Lower leg skin (tissue), 4 donors: Measurements from ENCODE around the gene LRRC23. TPM values are rescaled to one million over a fixed set of nuclear protein-coding genes. Genes with fewer than 3 reads are reported as not detected.
A peak's percentile ranks its signal among the peaks of the same experiment; 100 is the strongest.
"Not testable (repeated sequence)": the region's sequence is repeated elsewhere in the genome, so short reads cannot be mapped to it uniquely, and the experiment has no call there.

Experiments
- DNase-seq, 2 donors: peaks; one replicate each; pipeline ENCODE4 v3.0.0-alpha.2; 2019; ENCODE audit warnings: low spot score in 2 of 2
- H3K4me3 ChIP-seq: fragments of 200-600 bp; sonication (generic); 2 replicates; pipeline ENCODE4 v1.5.1; 2017; ENCODE audit warnings: mild to moderate bottlenecking, low read depth; ENCODE audit not compliant: poor library complexity, severe bottlenecking
- POLR2A ChIP-seq, 2 donors: fragments of 450-650 bp; IDR thresholded peaks; one replicate each; pipeline ENCODE4 v1.6.1; 2016 to 2017; ENCODE audit warnings: antibody characterized with exemption in 2 of 2, mild to moderate bottlenecking in 1 of 2, moderate library complexity in 1 of 2
- WGBS, 2 donors: methylation state at CpG; one replicate each; pipeline ENCODE4 v1.1.5; 2018; 5-methylcytosine and 5-hydroxymethylcytosine counted together
- intact Hi-C: fragments of 100-400 bp; cut with DNase I; formaldehyde crosslinking; loops from one replicate; pipeline ENCODE4 v1.15.0; 2023; ENCODE audit warnings: low total_unique reads
- total RNA-seq, 4 donors: library from RNA; depleted of rRNA; stranded (reverse); fragments of >200 nt; gene quantifications; one replicate each; pipeline ENCODE4 v1.1.0, GENCODE V29; 2016
- TF ChIP-seq, protein P1 (sequence below), 3 donors: fragments of 450-650 bp; IDR thresholded peaks; one replicate each; pipeline ENCODE4 v1.5.1; 2016; ENCODE audit warnings: antibody characterized with exemption in 3 of 3, mild to moderate bottlenecking in 3 of 3, moderate library complexity in 2 of 3

The LRRC23 gene
- total RNA-seq, 4 donors from 2014 or later, result 6.4 to 11.5 (median 8.2) TPM

DNA sequence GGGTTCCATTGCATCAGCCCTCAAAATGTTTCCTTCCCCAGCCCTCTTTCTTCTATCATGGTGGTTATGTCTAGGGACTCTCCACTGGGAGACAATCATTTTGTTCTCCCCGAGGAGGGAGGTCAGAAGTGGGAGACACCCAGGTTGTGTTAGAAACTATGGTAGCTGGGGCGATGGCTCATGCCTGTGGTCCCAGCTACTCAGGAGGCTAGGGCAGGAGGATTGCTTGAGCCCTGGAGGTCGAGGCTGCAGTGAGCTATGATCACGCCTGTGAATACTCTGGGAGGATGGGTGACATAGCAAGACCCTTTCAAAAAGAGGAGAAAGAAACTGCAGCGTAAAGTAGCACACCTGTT lies 13.0 kb upstream of the LRRC23 start:
- intact Hi-C loops, result no loop called here
- no peak for TF ChIP-seq POLR2A (IDR thresholded peaks at IDR 0.05)
- TF ChIP-seq, protein P1, sequence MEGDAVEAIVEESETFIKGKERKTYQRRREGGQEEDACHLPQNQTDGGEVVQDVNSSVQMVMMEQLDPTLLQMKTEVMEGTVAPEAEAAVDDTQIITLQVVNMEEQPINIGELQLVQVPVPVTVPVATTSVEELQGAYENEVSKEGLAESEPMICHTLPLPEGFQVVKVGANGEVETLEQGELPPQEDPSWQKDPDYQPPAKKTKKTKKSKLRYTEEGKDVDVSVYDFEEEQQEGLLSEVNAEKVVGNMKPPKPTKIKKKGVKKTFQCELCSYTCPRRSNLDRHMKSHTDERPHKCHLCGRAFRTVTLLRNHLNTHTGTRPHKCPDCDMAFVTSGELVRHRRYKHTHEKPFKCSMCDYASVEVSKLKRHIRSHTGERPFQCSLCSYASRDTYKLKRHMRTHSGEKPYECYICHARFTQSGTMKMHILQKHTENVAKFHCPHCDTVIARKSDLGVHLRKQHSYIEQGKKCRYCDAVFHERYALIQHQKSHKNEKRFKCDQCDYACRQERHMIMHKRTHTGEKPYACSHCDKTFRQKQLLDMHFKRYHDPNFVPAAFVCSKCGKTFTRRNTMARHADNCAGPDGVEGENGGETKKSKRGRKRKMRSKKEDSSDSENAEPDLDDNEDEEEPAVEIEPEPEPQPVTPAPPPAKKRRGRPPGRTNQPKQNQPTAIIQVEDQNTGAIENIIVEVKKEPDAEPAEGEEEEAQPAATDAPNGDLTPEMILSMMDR (IDR thresholded peaks at IDR 0.05), result no peak
- no peak for DNase-seq
- 78 to 80% methylated on average over 5 of the region's 5 CpGs for WGBS, 2 donors
- no peak overlapping the region for H3K4me3 ChIP-seq

DNA sequence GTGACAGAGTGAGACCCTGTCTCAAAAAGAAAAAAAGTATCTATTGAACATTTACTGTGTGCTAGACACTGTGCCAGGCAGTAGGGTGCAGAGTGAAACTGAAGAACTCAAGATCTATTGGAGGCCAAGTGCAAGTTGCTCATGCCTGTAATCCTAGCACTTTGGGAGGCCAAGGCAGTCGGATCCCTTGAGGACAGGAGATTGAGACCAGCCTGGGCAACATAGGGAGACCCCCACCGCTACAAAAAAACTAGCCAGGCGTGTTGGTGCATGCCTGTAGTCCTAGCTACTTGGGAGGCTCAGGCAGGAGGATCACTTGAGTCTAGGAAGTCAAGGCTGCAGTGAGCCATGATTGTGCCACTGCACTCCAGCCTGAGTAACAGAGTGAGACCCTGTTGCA lies 11.9 kb upstream of the LRRC23 start:
- WGBS, 2 donors, result 90 to 92% methylated on average over 3 of the region's 3 CpGs
- DNase-seq, intact Hi-C loops, H3K4me3 ChIP-seq: not testable (repeated sequence)

DNA sequence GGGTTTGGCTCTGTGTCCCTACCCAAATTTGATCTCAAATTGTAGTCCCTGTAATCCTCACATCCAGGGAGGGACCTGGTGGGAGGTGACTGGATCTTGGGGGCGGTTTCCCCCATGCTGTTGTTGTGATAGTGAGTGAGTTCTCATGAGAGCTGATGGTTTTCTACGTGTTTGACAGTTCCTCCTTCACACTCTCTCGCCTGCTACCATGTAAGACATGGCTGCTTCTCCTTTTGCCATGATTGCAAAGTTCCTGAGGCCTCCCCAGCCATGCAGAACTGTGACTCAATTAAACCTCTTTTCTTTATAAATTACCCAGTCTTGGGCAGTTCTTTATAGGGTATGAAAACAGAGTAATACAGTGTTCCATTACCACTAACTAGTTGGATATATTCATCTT lies 10.3 kb upstream of the LRRC23 start:
- no peak overlapping the region for H3K4me3 ChIP-seq
- no peak for DNase-seq
- intact Hi-C loops, result no loop called here
- 90 to 91% methylated on average over 3 of the region's 3 CpGs for WGBS, 2 donors
- no peak for TF ChIP-seq POLR2A (IDR thresholded peaks at IDR 0.05)
- TF ChIP-seq, protein P1 (IDR thresholded peaks at IDR 0.05), result no peak

DNA sequence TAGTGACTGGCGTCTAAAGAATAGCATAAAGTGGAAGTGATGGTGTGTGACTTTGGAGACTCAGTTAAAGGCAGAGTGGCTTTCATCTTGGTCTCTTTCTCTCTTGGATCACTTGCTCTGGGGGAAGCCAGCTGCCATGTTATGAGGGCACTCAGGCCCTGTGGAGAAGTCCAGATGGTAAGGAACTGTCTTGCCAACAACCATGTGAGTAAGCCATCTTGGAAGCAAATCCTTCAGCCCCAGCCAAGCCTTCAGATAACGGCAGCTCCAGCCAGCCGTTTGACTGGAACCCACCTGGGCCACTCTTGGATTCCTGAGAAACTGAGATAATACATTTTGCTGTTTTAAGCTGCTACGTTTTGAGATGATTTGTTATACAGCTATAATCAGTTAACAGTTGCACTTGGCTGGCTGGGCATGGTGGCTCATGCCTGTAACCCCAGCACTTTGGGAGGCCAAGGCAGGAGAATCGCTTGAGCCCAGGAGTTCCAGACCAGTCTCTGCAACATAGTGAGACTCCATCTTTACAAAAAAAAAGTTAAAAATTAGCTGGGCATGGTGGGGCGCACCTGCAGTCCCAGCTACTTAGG lies 7.7 kb upstream of the LRRC23 start:
- 78 to 79% methylated on average over 6 of the region's 6 CpGs for WGBS, 2 donors

DNA sequence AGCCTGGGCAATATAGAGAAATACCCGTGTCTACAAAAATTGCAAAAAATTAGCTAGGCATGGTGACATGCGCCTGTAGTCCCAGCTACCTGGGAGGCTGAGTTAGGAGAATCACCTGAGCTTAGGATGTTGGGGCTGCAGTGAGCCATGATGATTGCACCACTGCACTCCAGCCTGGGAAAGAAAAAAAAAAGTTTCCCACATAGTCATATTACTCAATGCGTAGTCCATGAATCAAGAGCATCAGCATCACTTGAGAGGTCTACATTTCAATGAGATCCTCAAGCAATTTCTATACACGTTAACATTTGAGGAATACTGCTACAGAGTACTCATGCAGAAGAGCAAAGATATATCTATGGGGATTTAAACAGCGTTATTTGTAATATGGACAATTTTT lies 5.2 kb upstream of the LRRC23 start:
- WGBS, 2 donors, result 77 to 80% methylated on average over 5 of the region's 5 CpGs
- no peak for DNase-seq
- H3K4me3 ChIP-seq, result no peak overlapping the region
- intact Hi-C loops, result no loop called here
- TF ChIP-seq, protein P1 (IDR thresholded peaks at IDR 0.05), result no peak
- no peak for TF ChIP-seq POLR2A (IDR thresholded peaks at IDR 0.05)

More for the DNA sequence above, 7.7 kb upstream of the LRRC23 start:
- TF ChIP-seq POLR2A (IDR thresholded peaks at IDR 0.05), result no peak
- TF ChIP-seq, protein P1 (IDR thresholded peaks at IDR 0.05), result no peak
- intact Hi-C loops, result no loop called here
- no peak for DNase-seq
- H3K4me3 ChIP-seq, result no peak overlapping the region

DNA sequence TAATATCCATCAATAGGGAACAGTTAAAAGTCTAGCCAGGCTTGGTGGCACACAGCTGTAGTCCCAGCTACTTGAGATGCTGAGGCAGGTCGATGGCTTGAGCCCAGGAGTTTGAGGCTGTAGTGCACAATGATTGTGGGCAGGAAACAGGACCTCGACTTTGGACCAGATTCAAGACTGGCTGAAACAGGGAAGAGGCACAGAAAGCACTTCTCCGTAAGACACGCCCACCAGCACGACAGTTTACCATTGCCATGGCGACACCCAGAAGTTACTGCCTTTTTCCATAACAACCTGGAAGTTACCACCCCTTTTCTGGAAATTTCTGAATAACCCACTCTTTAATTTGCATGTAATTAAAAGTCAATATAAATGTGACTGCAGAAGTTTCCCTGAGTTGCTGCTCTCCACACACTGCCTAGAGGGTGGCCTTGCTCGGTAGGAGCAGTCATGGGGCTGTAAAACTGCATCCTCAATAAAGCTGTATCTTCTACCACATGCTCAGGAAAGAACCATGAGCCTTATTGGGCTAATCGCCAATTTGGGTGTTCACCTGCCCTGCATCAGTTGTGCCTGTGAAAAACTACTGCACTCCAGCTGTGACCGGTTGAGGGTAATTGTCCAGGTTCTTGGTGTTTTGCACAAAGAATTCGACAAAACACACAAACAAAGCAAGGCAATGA lies 4.6 kb upstream of the LRRC23 start:
- TF ChIP-seq, protein P1 (IDR thresholded peaks at IDR 0.05), result no peak
- no peak for TF ChIP-seq POLR2A (IDR thresholded peaks at IDR 0.05)
- WGBS, 2 donors, result 54 to 57% methylated on average over 10 of the region's 10 CpGs

More for the DNA sequence above, 4.6 kb upstream of the LRRC23 start:
- intact Hi-C loops, result no loop called here
- peak in 1 of 2 donors; percentile 62 for DNase-seq
- H3K4me3 ChIP-seq, result no peak overlapping the region
